Left lung (tissue), 10 donors: Measurements from ENCODE around the gene GPR179. TPM values are rescaled to one million over a fixed set of nuclear protein-coding genes. Genes with fewer than 3 reads are reported as not detected.
A peak's percentile ranks its signal among the peaks of the same experiment; 100 is the strongest.

ENCODE experiments used
- ATAC-seq: fragments of 200-7000 bp; cut with Tn5 transposase; one replicate; pipeline ENCODE4 v1.9.1; 2020; ENCODE audit warnings: moderate library complexity
- DNase-seq, 4 donors: peaks; one replicate each; pipeline ENCODE4 v3.0.0-alpha.2; 2013 to 2020
- H3K27ac ChIP-seq, 2 donors: fragments of 200-600 bp; sonication (generic) in 1 of 2; one replicate each; pipeline versions ENCODE4 v1.5.0 to v1.8.0; 2020 to 2021
- H3K27me3 ChIP-seq, 2 donors: fragments of 200-600 bp; sonication (generic) in 1 of 2; one replicate each; pipeline versions ENCODE4 v1.5.0 to v1.8.0; 2020 to 2021
- H3K36me3 ChIP-seq, 2 donors: fragments of 200-600 bp; sonication (generic) in 1 of 2; one replicate each; pipeline versions ENCODE4 v1.5.0 to v1.8.0; 2020 to 2021
- H3K4me1 ChIP-seq, 2 donors: fragments of 200-600 bp; one replicate each; pipeline ENCODE4 v1.8.0; 2021
- H3K4me3 ChIP-seq, 2 donors: fragments of 200-600 bp; sonication (generic) in 1 of 2; one replicate each; pipeline versions ENCODE4 v1.5.0 to v1.8.0; 2020 to 2021; ENCODE audit warnings: mild to moderate bottlenecking in 1 of 2
- H3K9me3 ChIP-seq, 2 donors: fragments of 200-600 bp; sonication (generic) in 1 of 2; one replicate each; pipeline versions ENCODE4 v1.5.0 to v1.8.0; 2020 to 2021
- intact Hi-C, 2 donors: fragments of 100-400 bp; cut with DNase I; formaldehyde crosslinking; loops; one replicate each; pipeline versions ENCODE4 v1.11.2 to v1.14.2; 2022
- polyA plus RNA-seq, 6 donors: library from polyadenylated mRNA; unstranded; fragments of 120-200 nt; gene quantifications; one replicate each; pipeline ENCODE4 v1.2.1, GENCODE V29; 2013; ENCODE audit not compliant: insufficient read length in 6 of 6
- total RNA-seq, 2 donors: library from RNA; stranded (reverse); fragmentation: NEBNext Ultra II Directional; extraction: Animal tissue kit (Norgen Biotek cat#: 25700); gene quantifications; one replicate each; pipeline ENCODE4 v1.2.1, GENCODE V29; 2021
- TF ChIP-seq, protein P1 (sequence below), 2 donors: fragments of 200-600 bp; sonication (generic) in 1 of 2; IDR thresholded peaks; one replicate each; pipeline versions ENCODE4 v1.5.0 to v1.8.0; 2021; ENCODE audit warnings: antibody characterized with exemption in 2 of 2
- donor health status: DM: no; HTN: yes; CAD: no.
- donor health status: DM: no; HTN: no; CAD: no.

Gene GPR179
- total and polyA plus RNA-seq, 8 donors, result 0.24 to 0.50 (median 0.34) TPM; not detected in 1

DNA sequence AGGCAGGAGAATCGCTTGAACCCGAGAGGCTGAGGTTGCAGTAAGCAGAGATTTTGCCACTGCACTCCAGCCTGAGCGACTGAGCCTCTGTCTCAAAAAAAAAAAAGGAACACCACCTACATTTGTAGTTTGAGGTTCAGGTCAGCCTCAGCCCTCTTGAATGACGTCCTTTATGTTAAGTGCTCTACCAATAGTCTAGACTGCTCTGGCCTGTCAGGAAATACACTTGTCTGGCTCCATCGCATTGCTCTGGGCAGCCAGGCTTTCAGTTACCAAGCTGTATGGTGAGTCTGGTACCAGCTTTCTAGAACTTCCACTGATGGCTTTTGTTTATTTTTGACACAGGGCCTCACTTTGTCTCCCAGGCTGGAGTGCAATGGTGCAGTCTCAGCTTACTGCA, 19.3 kb upstream of the GPR179 start:
- no peak for DNase-seq
- H3K36me3 ChIP-seq, result peaks cover 0 to 53% of the 10 kb centered on the region in 2 donors
- H3K4me1 ChIP-seq, result peaks cover 10 to 13% of the 10 kb centered on the region in 2 donors
- H3K27me3 ChIP-seq, result no peaks in the 10 kb centered on the region
- TF ChIP-seq, protein P1, sequence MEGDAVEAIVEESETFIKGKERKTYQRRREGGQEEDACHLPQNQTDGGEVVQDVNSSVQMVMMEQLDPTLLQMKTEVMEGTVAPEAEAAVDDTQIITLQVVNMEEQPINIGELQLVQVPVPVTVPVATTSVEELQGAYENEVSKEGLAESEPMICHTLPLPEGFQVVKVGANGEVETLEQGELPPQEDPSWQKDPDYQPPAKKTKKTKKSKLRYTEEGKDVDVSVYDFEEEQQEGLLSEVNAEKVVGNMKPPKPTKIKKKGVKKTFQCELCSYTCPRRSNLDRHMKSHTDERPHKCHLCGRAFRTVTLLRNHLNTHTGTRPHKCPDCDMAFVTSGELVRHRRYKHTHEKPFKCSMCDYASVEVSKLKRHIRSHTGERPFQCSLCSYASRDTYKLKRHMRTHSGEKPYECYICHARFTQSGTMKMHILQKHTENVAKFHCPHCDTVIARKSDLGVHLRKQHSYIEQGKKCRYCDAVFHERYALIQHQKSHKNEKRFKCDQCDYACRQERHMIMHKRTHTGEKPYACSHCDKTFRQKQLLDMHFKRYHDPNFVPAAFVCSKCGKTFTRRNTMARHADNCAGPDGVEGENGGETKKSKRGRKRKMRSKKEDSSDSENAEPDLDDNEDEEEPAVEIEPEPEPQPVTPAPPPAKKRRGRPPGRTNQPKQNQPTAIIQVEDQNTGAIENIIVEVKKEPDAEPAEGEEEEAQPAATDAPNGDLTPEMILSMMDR (IDR thresholded peaks at IDR 0.05), result no peak
- H3K4me3 ChIP-seq, result no peak overlapping the region
- intact Hi-C loops, result no loop called here
- H3K27ac ChIP-seq, result no peak overlapping the region
- peak; percentile 83 for ATAC-seq
- H3K9me3 ChIP-seq, result no peaks in the 10 kb centered on the region

DNA sequence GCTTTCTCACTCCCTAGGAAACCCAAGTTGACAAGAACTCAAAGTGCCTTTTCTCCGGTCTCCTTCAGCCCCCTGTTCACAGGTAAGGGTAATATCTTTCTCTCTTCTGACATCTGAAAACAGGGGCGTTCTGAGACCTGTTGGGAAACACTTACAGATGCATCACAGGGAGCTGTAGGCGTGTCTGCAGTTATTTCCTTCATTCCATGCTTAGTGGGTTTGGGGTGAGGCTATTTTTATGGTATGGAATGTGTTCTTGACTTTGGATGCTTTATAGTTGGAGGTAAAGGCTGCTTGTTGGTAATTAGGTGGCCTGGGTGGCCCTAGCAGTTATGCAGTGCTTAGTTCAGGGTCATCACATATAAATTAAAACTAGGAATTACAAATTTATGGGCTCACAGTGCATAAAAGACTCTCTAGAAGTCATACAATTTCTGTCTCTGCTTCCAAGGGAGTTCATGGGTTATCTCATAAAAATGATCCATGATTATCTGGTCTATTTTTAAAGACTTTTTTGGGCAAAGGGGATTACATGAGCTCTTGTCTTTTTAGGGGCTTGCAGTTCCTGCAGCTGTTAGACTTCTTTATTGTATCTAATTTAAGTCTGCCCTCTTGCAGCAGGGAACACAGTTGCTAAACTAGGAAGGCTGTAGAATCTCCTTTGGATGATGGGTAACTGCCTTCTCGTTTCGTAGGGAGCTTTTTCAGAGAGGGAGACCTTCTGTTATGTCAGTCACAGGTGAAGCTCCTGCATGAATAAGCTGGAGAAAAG, 18.1 kb upstream of the GPR179 start:
- TF ChIP-seq, protein P1 (IDR thresholded peaks at IDR 0.05), result no peak
- ATAC-seq (peak; percentile 35), DNase-seq (no peak)
- Histone ChIP-seq H3K4me1 (peaks cover 13 to 16% of the 10 kb centered on the region in 2 donors), H3K27ac (no peak overlapping the region), H3K4me3 (no peak overlapping the region), H3K27me3 (no peaks in the 10 kb centered on the region), H3K36me3 (peaks cover 0 to 42% of the 10 kb centered on the region in 2 donors), H3K9me3 (no peaks in the 10 kb centered on the region)
- intact Hi-C loops, result no loop called here

DNA sequence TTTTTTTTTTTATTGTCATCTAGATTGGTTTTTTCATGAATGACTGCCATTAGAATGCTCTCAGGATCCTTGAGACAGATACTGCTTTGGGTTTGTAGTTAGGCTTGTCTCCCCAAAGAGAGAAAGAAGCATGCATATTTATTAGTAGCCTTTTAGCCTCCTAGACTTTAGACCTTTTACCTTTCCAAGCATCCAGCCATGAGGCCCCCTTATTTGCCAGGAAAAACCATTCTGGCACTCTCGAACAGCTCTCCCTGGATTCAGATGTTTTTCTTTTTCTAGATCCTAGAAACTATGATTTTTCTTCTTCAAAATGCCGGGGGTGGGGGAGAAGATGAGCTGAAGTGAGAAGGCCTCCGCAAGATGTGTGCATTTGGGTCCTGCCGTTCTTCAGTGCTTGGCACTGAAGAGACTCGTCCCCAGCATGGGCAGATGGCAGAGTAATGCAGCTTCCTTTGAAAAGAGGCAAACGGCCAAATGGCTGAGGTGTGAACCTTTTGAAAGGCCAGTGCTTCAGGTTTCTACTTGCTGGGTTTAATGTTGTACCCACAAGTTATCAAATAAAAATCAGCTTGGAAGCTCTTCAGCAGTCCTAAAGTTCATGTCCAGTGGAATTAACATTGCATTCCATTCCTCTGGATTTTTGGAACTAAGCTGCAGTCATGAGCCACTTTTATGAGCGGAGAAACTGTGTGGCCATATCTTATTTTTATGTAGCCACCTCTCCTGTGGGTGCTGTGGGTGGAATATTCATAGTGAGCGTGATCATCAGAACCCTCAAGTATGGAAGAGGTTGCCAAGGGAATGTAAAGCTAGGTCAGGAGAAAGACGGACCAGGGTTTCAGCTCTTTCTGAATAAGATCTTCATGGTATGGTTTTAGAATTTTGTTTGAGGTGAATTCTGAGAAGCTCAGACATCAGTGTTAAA, 15.1 kb upstream of the GPR179 start:
- intact Hi-C loops, result loop anchor here in 1 of 2 donors (10.0 kb wide), 1 partner anchor 56 kb away; no protein-coding TSS in a partner anchor
- Histone ChIP-seq H3K27me3 (no peaks in the 10 kb centered on the region), H3K36me3 (peaks cover 0 to 19% of the 10 kb centered on the region in 2 donors), H3K27ac (no peak overlapping the region), H3K9me3 (no peaks in the 10 kb centered on the region), H3K4me3 (no peak overlapping the region), H3K4me1 (peaks cover 14 to 35% of the 10 kb centered on the region in 2 donors)
- DNase-seq (no peak), ATAC-seq (peak; percentile 37)
- TF ChIP-seq, protein P1 (IDR thresholded peaks at IDR 0.05), result no peak

DNA sequence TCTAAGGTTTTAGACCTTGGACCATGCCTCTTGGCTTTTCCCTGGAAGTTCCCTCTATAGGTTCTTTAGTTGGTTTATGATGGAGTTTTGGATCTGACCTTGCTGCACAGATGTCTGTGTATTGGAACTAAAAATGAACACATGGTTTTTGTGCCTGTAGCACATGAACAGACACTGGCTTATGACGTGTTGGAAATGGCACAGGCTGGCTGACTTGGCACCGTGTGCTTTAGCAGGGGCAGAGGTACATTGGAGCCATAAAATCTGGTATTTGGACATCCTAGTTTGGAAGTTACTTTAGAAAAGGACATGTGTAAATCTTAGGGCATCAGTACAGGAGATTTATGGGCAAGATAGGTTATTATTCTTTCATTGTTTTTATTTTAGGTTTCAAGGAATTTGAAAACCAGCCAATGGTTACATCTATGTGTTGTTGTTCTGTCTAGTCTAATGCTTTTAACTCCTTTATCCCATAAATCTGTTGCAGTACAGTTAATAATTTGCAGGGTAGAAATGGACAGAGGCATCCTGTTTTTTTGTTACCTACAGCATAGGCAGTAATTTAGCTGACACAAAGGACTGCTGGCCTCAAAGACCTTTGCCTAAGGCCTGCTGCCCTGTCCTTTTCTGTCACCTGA, 13.8 kb upstream of the GPR179 start:
- Histone ChIP-seq H3K4me1 (peaks cover 21 to 48% of the 10 kb centered on the region in 2 donors), H3K36me3 (peaks cover 0 to 10% of the 10 kb centered on the region in 2 donors), H3K4me3 (no peak overlapping the region), H3K27me3 (no peaks in the 10 kb centered on the region), H3K27ac (no peak overlapping the region), H3K9me3 (no peaks in the 10 kb centered on the region)
- ATAC-seq (no peak), DNase-seq (no peak)
- intact Hi-C loops, result loop anchor here in 1 of 2 donors (10.0 kb wide), 1 partner anchor 57 kb away; no protein-coding TSS in a partner anchor
- TF ChIP-seq, protein P1 (IDR thresholded peaks at IDR 0.05), result no peak
